VCaP (cell line): ENCODE results near the gene LGI1.

ENCODE experiments used
- H3K27ac ChIP-seq: fragments of 450-650 bp; 2 replicates; pipeline ENCODE4 v1.5.1; 2017
- TF ChIP-seq, protein P1 (sequence below): fragments of 450-650 bp; conservative IDR thresholded peaks from 2 replicates; pipeline ENCODE4 v1.5.1; 2017; ENCODE audit warnings: mild to moderate bottlenecking, moderate library complexity

LGI1 gene

DNA sequence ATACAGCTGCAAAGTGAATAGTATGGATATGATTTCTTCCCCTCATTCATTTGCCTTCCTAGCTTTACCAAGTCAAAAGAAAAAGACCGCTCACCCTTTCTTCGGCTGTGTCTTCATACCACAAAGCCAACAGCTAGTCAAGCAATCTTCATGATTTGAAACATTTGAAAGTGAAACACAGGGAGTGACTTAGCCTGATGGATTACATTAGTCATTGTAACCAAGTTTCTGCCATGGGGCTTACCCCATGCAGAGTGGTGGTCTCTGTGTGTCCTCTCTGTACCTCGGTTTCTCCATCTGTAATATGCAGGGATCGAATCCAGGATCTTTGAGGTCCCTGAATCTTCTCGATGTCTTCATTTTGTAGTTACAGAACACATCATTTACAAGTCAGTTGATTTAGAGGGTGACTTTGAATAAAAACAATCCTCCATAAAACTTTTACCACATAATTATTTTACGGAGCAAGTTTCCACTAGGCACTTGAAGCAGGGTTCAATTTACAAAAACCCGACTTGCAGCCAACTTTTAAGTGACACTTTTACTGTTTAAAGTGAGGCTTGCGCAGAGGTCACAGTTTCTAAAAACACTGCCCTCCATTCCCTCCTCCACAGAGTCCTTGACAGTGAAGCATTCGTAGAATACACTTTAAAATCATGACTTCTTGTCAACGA, 2.2 kb upstream of the LGI1 start:
- H3K27ac ChIP-seq = peak overlapping the region; percentile 96; the same call in 1 of the 2 replicates
- TF ChIP-seq, protein P1, sequence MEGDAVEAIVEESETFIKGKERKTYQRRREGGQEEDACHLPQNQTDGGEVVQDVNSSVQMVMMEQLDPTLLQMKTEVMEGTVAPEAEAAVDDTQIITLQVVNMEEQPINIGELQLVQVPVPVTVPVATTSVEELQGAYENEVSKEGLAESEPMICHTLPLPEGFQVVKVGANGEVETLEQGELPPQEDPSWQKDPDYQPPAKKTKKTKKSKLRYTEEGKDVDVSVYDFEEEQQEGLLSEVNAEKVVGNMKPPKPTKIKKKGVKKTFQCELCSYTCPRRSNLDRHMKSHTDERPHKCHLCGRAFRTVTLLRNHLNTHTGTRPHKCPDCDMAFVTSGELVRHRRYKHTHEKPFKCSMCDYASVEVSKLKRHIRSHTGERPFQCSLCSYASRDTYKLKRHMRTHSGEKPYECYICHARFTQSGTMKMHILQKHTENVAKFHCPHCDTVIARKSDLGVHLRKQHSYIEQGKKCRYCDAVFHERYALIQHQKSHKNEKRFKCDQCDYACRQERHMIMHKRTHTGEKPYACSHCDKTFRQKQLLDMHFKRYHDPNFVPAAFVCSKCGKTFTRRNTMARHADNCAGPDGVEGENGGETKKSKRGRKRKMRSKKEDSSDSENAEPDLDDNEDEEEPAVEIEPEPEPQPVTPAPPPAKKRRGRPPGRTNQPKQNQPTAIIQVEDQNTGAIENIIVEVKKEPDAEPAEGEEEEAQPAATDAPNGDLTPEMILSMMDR = no peak

DNA sequence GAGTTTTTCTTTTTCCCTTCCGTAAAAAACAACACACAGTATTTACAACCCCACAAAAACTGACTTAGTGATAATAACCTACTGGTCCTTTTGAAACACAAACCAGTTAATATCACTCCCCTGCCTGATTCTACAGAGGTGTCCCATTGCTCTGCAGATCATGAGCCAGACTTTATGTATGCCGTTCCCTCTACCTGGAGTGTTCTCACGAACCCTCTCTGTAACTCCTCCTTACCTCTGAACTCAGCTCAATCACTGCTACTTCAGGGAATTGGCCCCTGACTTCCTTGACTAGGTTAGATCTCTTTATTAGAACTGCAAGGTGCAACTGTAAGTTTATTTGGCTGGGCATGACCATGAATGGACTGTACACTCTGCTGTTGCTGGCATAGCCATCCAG, 1.6 kb upstream of the LGI1 start:
- peak overlapping the region; percentile 96; the same call in 1 of the 2 replicates for H3K27ac ChIP-seq
- TF ChIP-seq, protein P1 = no peak

DNA sequence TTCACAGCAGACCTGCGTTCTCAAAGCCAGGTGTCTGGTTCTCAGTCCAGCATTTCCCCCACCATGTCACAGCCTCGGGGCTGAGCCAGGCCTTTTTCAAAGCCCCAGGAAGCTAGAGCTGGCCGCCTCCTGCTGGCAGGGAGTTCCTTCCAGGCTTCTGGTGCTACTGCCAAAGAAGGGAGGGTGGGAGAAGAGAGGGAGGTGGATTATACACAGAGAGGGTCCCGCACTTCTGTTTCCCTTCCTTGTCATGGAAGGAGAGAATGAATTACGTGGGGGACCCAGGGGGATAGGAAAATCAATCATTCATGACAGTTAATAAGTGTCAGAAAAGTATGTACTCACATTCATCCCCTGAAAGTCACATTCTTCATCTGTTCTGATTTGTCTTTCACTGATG, 600 bp upstream of the LGI1 start:
- TF ChIP-seq, protein P1 = peak; percentile 31

DNA sequence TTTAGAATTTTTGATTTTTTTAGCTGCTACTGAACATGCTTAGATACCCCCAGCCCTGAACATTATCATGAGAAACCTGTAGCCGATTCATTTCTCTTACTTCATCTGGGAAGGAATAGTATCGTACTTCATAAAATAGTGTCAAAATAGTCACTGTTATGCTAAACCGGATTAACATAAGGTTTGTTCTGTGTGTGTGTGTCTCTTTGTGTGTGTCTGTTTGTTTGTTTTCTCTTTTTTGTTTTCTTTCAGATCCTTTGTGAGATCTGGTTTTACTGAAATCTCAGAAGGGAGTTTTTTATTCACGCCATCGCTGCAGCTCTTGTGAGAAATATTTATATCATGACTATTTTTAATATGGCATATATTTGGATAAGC, 761 bp downstream of the LGI1 start:
- peak overlapping the region; percentile 96 for H3K27ac ChIP-seq
- TF ChIP-seq, protein P1 = no peak

More for the DNA sequence above, 600 bp upstream of the LGI1 start:
- H3K27ac ChIP-seq = peak overlapping the region; percentile 96

DNA sequence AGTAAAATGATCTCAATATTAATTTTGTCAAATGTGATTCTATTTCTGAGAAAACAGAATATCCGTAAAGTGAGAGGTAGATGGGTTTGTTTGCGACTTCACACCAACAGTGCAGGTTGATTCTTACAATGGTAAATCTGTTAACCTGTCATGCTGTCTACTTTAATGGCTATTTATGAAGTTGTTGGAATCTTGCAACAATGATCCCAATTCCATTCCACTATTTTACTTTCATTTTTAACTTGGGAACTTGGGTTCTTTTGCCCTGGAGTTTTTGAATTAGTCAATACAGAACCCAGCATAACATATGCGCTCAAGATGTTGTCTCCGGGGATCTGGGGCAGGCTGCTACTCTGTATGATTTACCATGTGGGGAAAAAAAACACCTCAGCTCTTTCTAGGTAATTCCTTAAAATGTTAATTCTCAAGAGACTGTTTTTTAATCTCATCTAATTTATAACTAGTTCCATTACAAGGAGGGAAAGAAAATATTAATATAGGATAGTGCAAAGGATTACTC, 1.2 kb downstream of the LGI1 start:
- TF ChIP-seq, protein P1 = no peak
- H3K27ac ChIP-seq = peak overlapping the region; percentile 96

DNA sequence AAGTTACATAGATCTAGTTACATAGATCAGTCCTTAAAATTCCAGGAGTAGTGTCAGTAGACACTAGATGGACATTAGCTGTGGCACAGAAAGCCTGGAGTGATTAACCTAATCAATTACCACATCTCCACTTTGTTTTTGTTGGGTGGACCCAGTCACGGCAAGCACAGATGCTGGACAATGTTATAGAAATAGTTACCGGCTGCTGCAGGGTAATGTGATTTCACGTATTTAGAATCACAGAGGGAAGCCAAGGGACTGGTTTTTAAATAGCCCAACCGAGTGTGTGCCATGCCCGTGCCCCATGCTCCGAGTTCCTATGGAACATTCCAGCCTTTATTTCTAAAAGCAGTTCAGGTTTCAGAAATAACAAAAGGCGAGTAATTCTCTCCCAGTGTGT, 2.8 kb downstream of the LGI1 start:
- TF ChIP-seq, protein P1 = no peak
- H3K27ac ChIP-seq = peak overlapping the region; percentile 96; the same call in 1 of the 2 replicates

DNA sequence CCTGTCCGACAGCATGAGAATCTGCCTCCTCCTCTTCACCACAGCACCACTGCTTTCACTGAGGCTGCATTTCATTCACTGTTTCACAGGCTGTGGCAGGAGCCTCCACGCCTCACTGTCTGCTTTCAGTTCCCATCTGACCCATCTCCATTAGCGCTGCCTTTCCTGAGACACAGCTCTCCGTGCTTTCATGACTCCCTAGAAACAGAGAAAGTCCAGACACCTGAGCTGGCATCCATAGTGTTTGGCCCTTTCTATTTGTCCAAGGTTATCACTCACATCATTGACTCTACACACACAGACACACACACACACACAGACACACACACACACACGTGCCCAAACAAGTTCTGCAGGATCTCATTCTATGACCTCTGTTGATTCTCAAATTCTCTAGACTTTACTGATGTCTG, 5.2 kb downstream of the LGI1 start:
- TF ChIP-seq, protein P1 = no peak
- H3K27ac ChIP-seq = peak overlapping the region; percentile 96
